ENCODE results near the gene ANO7.

Gene ANO7

DNA sequence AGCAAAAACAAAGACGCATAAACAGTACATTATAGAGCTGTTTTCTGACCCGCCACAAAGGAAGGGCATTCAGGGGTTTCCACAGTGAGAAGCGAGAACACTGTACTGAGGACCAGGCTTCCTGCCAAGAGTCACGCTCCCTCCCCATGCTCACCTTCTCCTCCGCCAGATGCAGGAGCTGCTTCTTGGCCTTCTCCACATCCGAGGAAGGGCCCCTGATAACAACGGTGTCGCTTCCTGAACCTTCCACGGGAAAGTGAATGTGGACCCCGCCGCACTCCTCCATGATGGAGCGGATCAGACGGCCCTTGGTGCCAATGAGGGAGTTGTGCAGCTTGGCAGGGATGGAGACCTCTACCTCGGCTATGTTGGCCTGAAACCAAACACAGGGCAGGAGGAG is 53.8 kb downstream of the ANO7 start:
- Histone ChIP-seq H3K9ac (ENCODE audit: low read depth, low read length) (no peak overlapping the region), H3K79me2 (ENCODE audit: insufficient read depth, low read length) (no peaks in the 10 kb centered on the region), H3K27me3 (ENCODE audit: insufficient read depth, low read length, poor library complexity) (no peaks in the 10 kb centered on the region), H2AFZ (ENCODE audit: low read depth, low read length) (no peak overlapping the region), H3K4me1 (ENCODE audit: insufficient read depth, low read length) (no peaks in the 10 kb centered on the region), H3K9me3 (ENCODE audit: insufficient read depth, low read length, severe bottlenecking) (no peaks in the 10 kb centered on the region), H3K27ac (ENCODE audit: low read length) (no peak overlapping the region), H3K4me3 (ENCODE audit: low read depth in 1 of 2, low read length in 2 of 2) (no peak overlapping the region), H4K20me1 (ENCODE audit: insufficient read depth, low read length) (0 out of 2 replicates have a peak, but pooled peaks cover 4% of the 10 kb centered on the region), H3K36me3 (ENCODE audit: insufficient read depth, low read length) (peaks cover 97% of the 10 kb centered on the region), H3K4me2 (ENCODE audit: insufficient read depth, low read length) (no peak overlapping the region)
- ATAC-seq (ENCODE audit: insufficient read depth, low read depth) (no peak), DNase-seq (no peak)
- TF ChIP-seq EZH2 (IDR thresholded peaks at IDR 0.05; ENCODE audit: borderline replicate concordance, low read depth, low read length, severe bottlenecking): no peak
- TF ChIP-seq, protein P1, sequence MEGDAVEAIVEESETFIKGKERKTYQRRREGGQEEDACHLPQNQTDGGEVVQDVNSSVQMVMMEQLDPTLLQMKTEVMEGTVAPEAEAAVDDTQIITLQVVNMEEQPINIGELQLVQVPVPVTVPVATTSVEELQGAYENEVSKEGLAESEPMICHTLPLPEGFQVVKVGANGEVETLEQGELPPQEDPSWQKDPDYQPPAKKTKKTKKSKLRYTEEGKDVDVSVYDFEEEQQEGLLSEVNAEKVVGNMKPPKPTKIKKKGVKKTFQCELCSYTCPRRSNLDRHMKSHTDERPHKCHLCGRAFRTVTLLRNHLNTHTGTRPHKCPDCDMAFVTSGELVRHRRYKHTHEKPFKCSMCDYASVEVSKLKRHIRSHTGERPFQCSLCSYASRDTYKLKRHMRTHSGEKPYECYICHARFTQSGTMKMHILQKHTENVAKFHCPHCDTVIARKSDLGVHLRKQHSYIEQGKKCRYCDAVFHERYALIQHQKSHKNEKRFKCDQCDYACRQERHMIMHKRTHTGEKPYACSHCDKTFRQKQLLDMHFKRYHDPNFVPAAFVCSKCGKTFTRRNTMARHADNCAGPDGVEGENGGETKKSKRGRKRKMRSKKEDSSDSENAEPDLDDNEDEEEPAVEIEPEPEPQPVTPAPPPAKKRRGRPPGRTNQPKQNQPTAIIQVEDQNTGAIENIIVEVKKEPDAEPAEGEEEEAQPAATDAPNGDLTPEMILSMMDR (IDR thresholded peaks at IDR 0.05; ENCODE audit: borderline replicate concordance, extremely low read depth, low read length, poor library complexity, severe bottlenecking): no peak

DNA sequence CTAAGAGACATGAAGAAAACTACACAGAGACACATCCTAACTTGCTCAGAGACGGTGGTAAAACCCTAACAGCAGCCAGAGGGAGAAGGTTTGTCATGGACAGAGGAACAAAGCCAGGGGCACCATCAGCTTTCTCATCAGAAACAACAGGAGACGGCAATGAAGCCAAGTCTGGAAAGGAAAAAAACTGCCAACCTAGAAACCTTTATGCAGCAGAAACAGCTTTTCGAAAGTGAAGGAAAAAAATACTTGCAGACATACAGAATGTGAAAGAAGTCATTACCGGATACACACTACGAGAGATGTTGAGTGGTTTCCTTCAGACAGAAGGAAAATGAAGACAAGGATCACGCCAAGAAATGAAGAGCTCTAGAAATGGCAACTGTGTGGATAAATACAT is 55.9 kb downstream of the ANO7 start:
- ATAC-seq (ENCODE audit: insufficient read depth, low read depth): no peak
- no peak overlapping the region for H3K4me3 ChIP-seq (ENCODE audit: low read depth in 1 of 2, low read length in 2 of 2)
- H4K20me1 ChIP-seq (ENCODE audit: insufficient read depth, low read length): no peaks in the 10 kb centered on the region
- no peak overlapping the region for H3K27ac ChIP-seq (ENCODE audit: low read length)
- H3K36me3 ChIP-seq (ENCODE audit: insufficient read depth, low read length): peaks cover 97% of the 10 kb centered on the region
- DNase-seq: no peak
- H3K4me2 ChIP-seq (ENCODE audit: insufficient read depth, low read length): no peak overlapping the region
- H3K9me3 ChIP-seq (ENCODE audit: insufficient read depth, low read length, severe bottlenecking): no peaks in the 10 kb centered on the region
- H3K27me3 ChIP-seq (ENCODE audit: insufficient read depth, low read length, poor library complexity): no peaks in the 10 kb centered on the region
- no peak for TF ChIP-seq EZH2 (IDR thresholded peaks at IDR 0.05; ENCODE audit: borderline replicate concordance, low read depth, low read length, severe bottlenecking)
- TF ChIP-seq, protein P1 (IDR thresholded peaks at IDR 0.05; ENCODE audit: borderline replicate concordance, extremely low read depth, low read length, poor library complexity, severe bottlenecking): no peak
- no peaks in the 10 kb centered on the region for H3K79me2 ChIP-seq (ENCODE audit: insufficient read depth, low read length)
- H3K4me1 ChIP-seq (ENCODE audit: insufficient read depth, low read length): no peaks in the 10 kb centered on the region
- no peak overlapping the region for H3K9ac ChIP-seq (ENCODE audit: low read depth, low read length)
- H2AFZ ChIP-seq (ENCODE audit: low read depth, low read length): no peak overlapping the region

DNA sequence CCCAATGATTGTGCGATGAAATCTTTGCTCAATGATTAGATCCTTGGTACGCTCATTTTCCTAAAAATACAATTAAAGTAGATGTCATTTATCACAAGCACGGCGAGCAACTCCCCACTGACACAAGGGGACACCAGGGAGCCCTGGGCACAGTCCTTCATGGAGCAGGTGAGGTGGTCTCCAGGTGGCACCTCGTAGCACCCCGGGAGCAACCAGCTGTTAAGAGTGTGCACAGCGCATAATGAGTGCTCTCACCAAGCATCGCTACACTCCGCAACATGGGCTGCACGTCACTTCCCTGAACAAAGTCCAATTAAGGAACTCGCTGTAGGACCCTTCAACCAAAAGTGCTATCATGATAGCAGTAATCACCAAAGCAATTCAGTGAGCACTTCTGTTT is 59.8 kb downstream of the ANO7 start:
- TF ChIP-seq, protein P1 (IDR thresholded peaks at IDR 0.05; ENCODE audit: borderline replicate concordance, extremely low read depth, low read length, poor library complexity, severe bottlenecking): no peak
- TF ChIP-seq EZH2 (IDR thresholded peaks at IDR 0.05; ENCODE audit: borderline replicate concordance, low read depth, low read length, severe bottlenecking): no peak
- Histone ChIP-seq H2AFZ (ENCODE audit: low read depth, low read length) (no peak overlapping the region), H3K9ac (ENCODE audit: low read depth, low read length) (no peak overlapping the region), H3K4me3 (ENCODE audit: low read depth in 1 of 2, low read length in 2 of 2) (no peak overlapping the region), H3K27me3 (ENCODE audit: insufficient read depth, low read length, poor library complexity) (no peaks in the 10 kb centered on the region), H3K9me3 (ENCODE audit: insufficient read depth, low read length, severe bottlenecking) (no peaks in the 10 kb centered on the region), H3K79me2 (ENCODE audit: insufficient read depth, low read length) (no peaks in the 10 kb centered on the region), H3K27ac (ENCODE audit: low read length) (no peak overlapping the region), H3K4me1 (ENCODE audit: insufficient read depth, low read length) (no peaks in the 10 kb centered on the region), H3K4me2 (ENCODE audit: insufficient read depth, low read length) (no peak overlapping the region), H3K36me3 (ENCODE audit: insufficient read depth, low read length) (peaks cover 98% of the 10 kb centered on the region), H4K20me1 (ENCODE audit: insufficient read depth, low read length) (0 out of 2 replicates have a peak, but pooled peaks cover 6% of the 10 kb centered on the region)
- DNase-seq (no peak), ATAC-seq (ENCODE audit: insufficient read depth, low read depth) (no peak)

DNA sequence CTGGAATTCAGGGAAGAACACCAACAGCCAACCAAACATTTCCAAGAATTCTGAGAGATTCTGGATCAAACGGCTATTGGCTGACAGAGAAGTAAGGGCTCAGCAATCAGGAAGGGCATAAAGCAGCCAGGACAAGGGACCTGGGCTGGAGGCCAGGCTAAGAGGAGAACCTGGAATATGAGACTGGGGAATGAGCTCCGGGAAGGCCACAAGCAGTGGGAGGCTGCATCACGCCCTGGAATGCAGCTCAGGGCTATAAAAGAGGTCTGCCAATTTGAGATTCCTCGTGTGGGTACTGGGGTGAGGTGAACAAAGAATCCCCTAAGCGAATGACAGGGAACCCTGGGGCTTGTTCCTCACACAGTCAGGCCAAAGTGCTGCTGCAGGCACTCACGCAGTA is 60.4 kb downstream of the ANO7 start:
- no peak overlapping the region for H3K4me3 ChIP-seq (ENCODE audit: low read depth in 1 of 2, low read length in 2 of 2)
- DNase-seq (no peak), ATAC-seq (ENCODE audit: insufficient read depth, low read depth) (no peak)
- H4K20me1 ChIP-seq (ENCODE audit: insufficient read depth, low read length): 0 out of 2 replicates have a peak, but pooled peaks cover 6% of the 10 kb centered on the region
- H3K27ac ChIP-seq (ENCODE audit: low read length): no peak overlapping the region
- TF ChIP-seq, protein P1 (IDR thresholded peaks at IDR 0.05; ENCODE audit: borderline replicate concordance, extremely low read depth, low read length, poor library complexity, severe bottlenecking): no peak
- no peak for TF ChIP-seq EZH2 (IDR thresholded peaks at IDR 0.05; ENCODE audit: borderline replicate concordance, low read depth, low read length, severe bottlenecking)
- H3K4me1 ChIP-seq (ENCODE audit: insufficient read depth, low read length): no peaks in the 10 kb centered on the region
- H3K27me3 ChIP-seq (ENCODE audit: insufficient read depth, low read length, poor library complexity): no peaks in the 10 kb centered on the region
- no peaks in the 10 kb centered on the region for H3K79me2 ChIP-seq (ENCODE audit: insufficient read depth, low read length)
- no peaks in the 10 kb centered on the region for H3K9me3 ChIP-seq (ENCODE audit: insufficient read depth, low read length, severe bottlenecking)
- H3K36me3 ChIP-seq (ENCODE audit: insufficient read depth, low read length): peaks cover 98% of the 10 kb centered on the region
- no peak overlapping the region for H3K4me2 ChIP-seq (ENCODE audit: insufficient read depth, low read length)
- no peak overlapping the region for H3K9ac ChIP-seq (ENCODE audit: low read depth, low read length)
- H2AFZ ChIP-seq (ENCODE audit: low read depth, low read length): no peak overlapping the region

Data from DND-41 (cell line).